Activated naive CD8-positive, alpha-beta T cell (primary cell): Measurements from ENCODE around the gene MYRFL.

Experiments used
- H3K27ac Mint-ChIP-seq: one replicate; pipeline ENCODE4 v1.8.0; 2021; ENCODE audit warnings: mixed read lengths
- H3K27me3 Mint-ChIP-seq: one replicate; pipeline ENCODE4 v1.8.0; 2021; ENCODE audit warnings: mixed read lengths
- H3K36me3 Mint-ChIP-seq: one replicate; pipeline ENCODE4 v1.8.0; 2021; ENCODE audit warnings: mixed read lengths
- H3K4me1 Mint-ChIP-seq: one replicate; pipeline ENCODE4 v1.8.0; 2021; ENCODE audit warnings: low read depth, mixed read lengths
- H3K4me3 Mint-ChIP-seq: one replicate; pipeline ENCODE4 v1.8.0; 2021; ENCODE audit warnings: mild to moderate bottlenecking, mixed read lengths
- H3K9me3 Mint-ChIP-seq: one replicate; pipeline ENCODE4 v1.8.0; 2021; ENCODE audit warnings: low read depth, mixed read lengths

MYRFL gene

DNA sequence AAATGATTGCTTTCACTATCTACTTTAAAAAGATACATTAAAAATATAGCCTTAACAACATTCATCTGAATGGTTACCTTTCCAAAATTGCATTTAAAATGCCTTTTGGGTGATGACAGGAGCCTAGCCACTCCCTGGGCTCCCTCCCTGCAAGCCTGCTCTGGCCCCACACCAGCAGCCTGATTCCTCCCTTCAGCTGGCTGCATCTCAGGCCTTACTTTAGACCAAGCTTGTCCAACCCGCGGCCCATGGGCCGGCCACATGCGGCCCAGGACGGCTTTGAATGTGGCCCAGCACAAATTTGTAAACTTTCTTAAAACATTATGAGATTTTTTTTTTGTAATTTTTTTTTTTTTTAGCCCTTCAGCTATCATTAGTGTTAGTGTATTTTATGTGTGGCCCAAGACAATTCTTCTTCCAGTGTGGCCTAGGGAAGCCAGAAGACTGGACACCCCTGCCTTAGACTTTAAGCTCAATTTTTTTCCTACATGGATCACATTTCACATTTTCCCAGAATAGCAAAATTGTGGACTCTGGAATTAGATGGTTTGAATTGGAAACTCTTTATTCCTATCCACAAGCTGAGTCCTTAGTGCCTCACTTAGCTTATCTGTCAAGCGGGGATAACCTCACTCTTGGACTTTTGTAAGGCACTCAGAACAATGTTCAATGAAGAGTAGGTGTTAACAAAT lies 124.4 kb downstream of the MYRFL start:
- H3K9me3 Mint-ChIP-seq = no peaks in the 10 kb centered on the region
- no peaks in the 10 kb centered on the region for H3K4me1 Mint-ChIP-seq
- H3K36me3 Mint-ChIP-seq = no peaks in the 10 kb centered on the region
- H3K27ac Mint-ChIP-seq = no peak overlapping the region
- H3K4me3 Mint-ChIP-seq = no peak overlapping the region
- peaks cover 2% of the 10 kb centered on the region for H3K27me3 Mint-ChIP-seq

- H3K27ac Mint-ChIP-seq = no peak overlapping the region
- no peaks in the 10 kb centered on the region for H3K36me3 Mint-ChIP-seq
- no peaks in the 10 kb centered on the region for H3K9me3 Mint-ChIP-seq
- H3K4me3 Mint-ChIP-seq = no peak overlapping the region
- H3K27me3 Mint-ChIP-seq = peaks cover 2% of the 10 kb centered on the region
- H3K4me1 Mint-ChIP-seq = no peaks in the 10 kb centered on the region
These were observed 126.1 kb downstream of the MYRFL start for GRCh38 chr12:69951108-69951507.

- H3K27me3 Mint-ChIP-seq = peaks cover 2% of the 10 kb centered on the region
- no peaks in the 10 kb centered on the region for H3K9me3 Mint-ChIP-seq
- no peak overlapping the region for H3K4me3 Mint-ChIP-seq
- H3K4me1 Mint-ChIP-seq = no peaks in the 10 kb centered on the region
- no peaks in the 10 kb centered on the region for H3K36me3 Mint-ChIP-seq
- no peak overlapping the region for H3K27ac Mint-ChIP-seq
These were observed 127.9 kb downstream of the MYRFL start for GRCh38 chr12:69952890-69953289.

DNA sequence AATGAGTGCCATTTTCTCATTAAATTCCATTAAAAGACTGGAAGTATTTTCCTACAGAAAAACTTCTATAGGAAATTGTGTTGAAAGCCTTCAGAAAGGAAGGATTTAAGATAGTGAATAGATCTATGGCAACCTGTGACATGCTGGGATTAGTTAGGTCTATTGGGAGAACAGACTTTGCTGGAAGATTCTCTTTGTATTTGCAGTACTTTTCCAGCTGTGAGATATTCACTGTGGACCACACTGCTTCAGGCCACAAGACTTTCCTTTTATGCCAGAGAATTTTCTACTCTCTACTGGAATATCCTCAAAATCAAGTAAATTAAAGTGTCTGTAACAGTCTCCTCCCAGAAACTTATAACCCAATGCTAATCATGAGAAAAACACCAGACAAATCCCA lies 136.2 kb downstream of the MYRFL start:
- Mint-ChIP-seq H3K27ac (no peak overlapping the region), H3K27me3 (peaks cover 11% of the 10 kb centered on the region), H3K4me1 (no peaks in the 10 kb centered on the region), H3K4me3 (no peak overlapping the region), H3K36me3 (no peaks in the 10 kb centered on the region), H3K9me3 (no peaks in the 10 kb centered on the region)

GRCh38 chr12:69966409-69966808 lies 141.4 kb downstream of the MYRFL start:
- Mint-ChIP-seq H3K36me3 (no peaks in the 10 kb centered on the region), H3K27me3 (peaks cover 2% of the 10 kb centered on the region), H3K27ac (no peak overlapping the region), H3K4me1 (no peaks in the 10 kb centered on the region), H3K4me3 (no peak overlapping the region), H3K9me3 (no peaks in the 10 kb centered on the region)

- no peaks in the 10 kb centered on the region for H3K4me1 Mint-ChIP-seq
- H3K27me3 Mint-ChIP-seq = no peaks in the 10 kb centered on the region
- no peak overlapping the region for H3K4me3 Mint-ChIP-seq
- no peak overlapping the region for H3K27ac Mint-ChIP-seq
- H3K36me3 Mint-ChIP-seq = no peaks in the 10 kb centered on the region
- H3K9me3 Mint-ChIP-seq = no peaks in the 10 kb centered on the region
These were observed 141.8 kb downstream of the MYRFL start for GRCh38 chr12:69966839-69967238.

- H3K27me3 Mint-ChIP-seq = no peaks in the 10 kb centered on the region
- H3K4me1 Mint-ChIP-seq = no peaks in the 10 kb centered on the region
- H3K4me3 Mint-ChIP-seq = no peak overlapping the region
- H3K27ac Mint-ChIP-seq = no peak overlapping the region
- no peaks in the 10 kb centered on the region for H3K36me3 Mint-ChIP-seq
- H3K9me3 Mint-ChIP-seq = no peaks in the 10 kb centered on the region
These were observed 144.0 kb downstream of the MYRFL start for GRCh38 chr12:69969011-69969410.

- no peak overlapping the region for H3K27ac Mint-ChIP-seq
- H3K36me3 Mint-ChIP-seq = no peaks in the 10 kb centered on the region
- H3K9me3 Mint-ChIP-seq = no peaks in the 10 kb centered on the region
- H3K27me3 Mint-ChIP-seq = no peaks in the 10 kb centered on the region
- no peaks in the 10 kb centered on the region for H3K4me1 Mint-ChIP-seq
- H3K4me3 Mint-ChIP-seq = no peak overlapping the region
These were observed 147.1 kb downstream of the MYRFL start for GRCh38 chr12:69972136-69972535.

DNA sequence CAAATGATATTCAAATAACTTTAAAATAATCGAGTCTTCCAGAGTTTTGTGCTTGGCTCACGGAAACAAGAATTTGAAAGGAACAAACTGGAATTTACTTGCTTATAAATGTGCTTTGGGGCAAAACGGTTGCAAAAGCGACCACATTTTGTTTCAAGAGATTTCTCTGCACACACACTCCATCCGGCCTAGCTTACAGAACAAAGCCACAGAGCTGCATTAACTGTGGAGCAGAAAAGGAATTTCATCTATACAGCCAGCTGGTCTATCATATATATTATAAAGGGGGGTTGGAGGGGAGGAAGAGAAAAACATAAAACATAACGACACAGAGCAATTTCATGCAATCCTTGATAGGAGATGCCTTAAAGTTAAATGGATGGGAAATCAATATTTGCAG lies 153.0 kb downstream of the MYRFL start:
- H3K27ac Mint-ChIP-seq = no peak overlapping the region
- no peaks in the 10 kb centered on the region for H3K4me1 Mint-ChIP-seq
- no peak overlapping the region for H3K4me3 Mint-ChIP-seq
- H3K27me3 Mint-ChIP-seq = peaks cover 1% of the 10 kb centered on the region
- H3K9me3 Mint-ChIP-seq = no peaks in the 10 kb centered on the region
- H3K36me3 Mint-ChIP-seq = no peaks in the 10 kb centered on the region

DNA sequence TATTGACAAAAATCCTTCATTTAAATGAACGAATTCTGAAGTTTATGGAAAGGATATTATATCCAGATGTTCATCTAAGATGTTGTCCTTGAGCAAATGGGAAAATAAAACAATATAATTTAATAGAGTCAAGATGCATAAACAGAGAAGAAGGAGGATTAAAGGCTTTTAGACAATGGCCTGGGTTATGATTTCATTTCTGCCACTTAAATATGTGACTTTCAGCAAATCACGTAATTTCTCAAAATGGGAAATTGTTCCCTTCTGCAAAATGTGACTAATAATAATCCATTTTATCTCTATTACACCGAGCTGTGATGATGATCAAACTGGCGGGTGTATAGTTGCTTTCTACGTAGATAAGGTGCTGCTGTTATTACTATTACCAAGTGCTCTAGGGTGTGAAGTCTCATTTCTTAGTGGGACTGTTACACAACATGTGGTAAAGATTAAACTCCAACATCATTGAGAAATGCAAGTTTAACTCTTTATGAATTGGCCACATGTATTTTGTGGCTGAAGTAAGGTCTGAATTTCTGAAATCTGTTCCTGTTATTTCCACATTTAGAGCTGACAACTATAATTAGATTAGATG lies 157.0 kb downstream of the MYRFL start:
- H3K9me3 Mint-ChIP-seq = no peaks in the 10 kb centered on the region

DNA sequence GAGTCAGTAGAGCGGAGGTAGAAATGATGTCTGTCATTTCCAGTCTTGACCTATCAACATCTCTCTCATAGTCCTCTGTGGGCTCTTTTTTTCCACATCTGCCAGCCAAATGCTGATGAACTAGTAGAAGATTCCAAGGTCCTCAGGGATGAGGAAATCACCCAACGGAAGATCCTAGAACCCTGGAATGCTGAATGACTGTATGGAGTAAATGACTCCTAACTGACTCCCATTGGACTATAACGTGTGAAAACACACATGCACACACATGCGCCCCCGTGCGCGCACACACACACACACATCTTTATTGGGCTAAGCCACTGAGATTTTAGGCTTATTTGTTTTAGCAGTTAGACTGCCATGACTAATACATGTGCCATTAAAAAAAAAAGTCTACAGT lies 159.2 kb downstream of the MYRFL start:
- no peak overlapping the region for H3K27ac Mint-ChIP-seq
- H3K9me3 Mint-ChIP-seq = no peaks in the 10 kb centered on the region
- H3K27me3 Mint-ChIP-seq = no peaks in the 10 kb centered on the region
- H3K36me3 Mint-ChIP-seq = no peaks in the 10 kb centered on the region
- no peaks in the 10 kb centered on the region for H3K4me1 Mint-ChIP-seq
- no peak overlapping the region for H3K4me3 Mint-ChIP-seq

More for the DNA sequence above, 157.0 kb downstream of the MYRFL start:
- Mint-ChIP-seq H3K27ac (no peak overlapping the region), H3K36me3 (no peaks in the 10 kb centered on the region), H3K27me3 (peaks cover 1% of the 10 kb centered on the region), H3K4me1 (no peaks in the 10 kb centered on the region), H3K4me3 (no peak overlapping the region)

GRCh38 chr12:69985656-69986055 lies 160.6 kb downstream of the MYRFL start:
- Mint-ChIP-seq H3K36me3 (no peaks in the 10 kb centered on the region), H3K27ac (no peak overlapping the region), H3K27me3 (no peaks in the 10 kb centered on the region), H3K4me3 (no peak overlapping the region), H3K4me1 (no peaks in the 10 kb centered on the region), H3K9me3 (no peaks in the 10 kb centered on the region)

- Mint-ChIP-seq H3K27ac (no peak overlapping the region), H3K27me3 (no peaks in the 10 kb centered on the region), H3K9me3 (no peaks in the 10 kb centered on the region), H3K4me3 (no peak overlapping the region), H3K4me1 (no peaks in the 10 kb centered on the region), H3K36me3 (no peaks in the 10 kb centered on the region)
These were observed 161.1 kb downstream of the MYRFL start for GRCh38 chr12:69986114-69986513.

GRCh38 chr12:69987579-69988091 lies 162.6 kb downstream of the MYRFL start:
- Mint-ChIP-seq H3K9me3 (no peaks in the 10 kb centered on the region), H3K36me3 (no peaks in the 10 kb centered on the region), H3K4me1 (no peaks in the 10 kb centered on the region), H3K27me3 (no peaks in the 10 kb centered on the region), H3K4me3 (no peak overlapping the region), H3K27ac (no peak overlapping the region)

DNA sequence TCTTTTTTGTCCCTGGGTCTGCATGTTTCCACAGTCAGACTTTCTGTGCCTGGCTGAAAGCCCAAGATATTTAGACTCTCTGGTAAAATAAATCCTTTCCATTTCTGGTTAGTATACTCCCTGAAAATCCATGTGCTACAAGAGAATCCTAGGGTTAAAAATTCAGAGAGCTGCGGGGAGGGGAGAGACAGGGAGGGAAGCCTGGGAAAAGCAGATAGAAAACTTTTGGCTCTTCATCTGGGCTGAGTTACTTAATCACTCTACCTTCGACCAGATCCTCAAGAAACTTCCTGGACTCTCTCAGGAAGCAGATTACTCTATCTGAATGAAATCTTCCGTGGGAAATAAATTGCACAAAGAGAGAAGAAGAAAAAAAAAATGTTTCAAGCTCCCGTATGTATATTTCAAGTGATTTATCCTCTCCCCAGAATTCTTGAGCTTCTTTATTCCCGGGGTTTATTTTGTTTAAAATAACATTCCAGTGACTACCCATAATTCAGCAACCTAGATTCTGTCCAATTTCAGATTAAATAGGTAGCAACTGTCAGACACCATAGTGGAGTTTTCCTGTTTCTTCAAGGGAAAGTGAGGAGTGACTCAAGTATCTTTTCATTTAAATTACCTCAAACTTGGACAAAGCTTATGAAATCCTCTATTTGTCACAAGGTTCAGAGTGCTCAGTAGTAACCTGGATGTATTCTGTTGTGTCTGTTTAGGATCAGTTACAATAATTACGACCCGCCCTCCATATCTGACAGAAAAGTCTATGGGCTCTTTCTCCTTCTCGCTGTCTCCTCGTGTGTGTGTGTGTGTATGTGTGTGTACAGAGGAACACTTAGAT lies 163.7 kb downstream of the MYRFL start:
- no peak overlapping the region for H3K4me3 Mint-ChIP-seq
- H3K27me3 Mint-ChIP-seq = no peaks in the 10 kb centered on the region
- H3K36me3 Mint-ChIP-seq = no peaks in the 10 kb centered on the region
- no peaks in the 10 kb centered on the region for H3K4me1 Mint-ChIP-seq
- peaks cover 5% of the 10 kb centered on the region for H3K9me3 Mint-ChIP-seq
- H3K27ac Mint-ChIP-seq = no peak overlapping the region
